Testis (tissue), 2 donors: ENCODE results near the gene PSMA5.

Experiments
- CTCF ChIP-seq, 3 experiments: fragments of 450-650 bp in 2 of 3; fragments of 200-600 bp in 1 of 3; sonication (generic) in 1 of 3; IDR thresholded peaks; one replicate each; pipeline ENCODE4 v1.5.1; 2016 to 2019; ENCODE audit warnings: antibody characterized with exemption in 3 of 3, mild to moderate bottlenecking in 2 of 3, moderate library complexity in 1 of 3
- POLR2A ChIP-seq: fragments of 450-650 bp; IDR thresholded peaks from one replicate; pipeline ENCODE4 v1.6.1; 2017; ENCODE audit warnings: antibody characterized with exemption, mild to moderate bottlenecking, moderate library complexity

GRCh38 chr1:109369167-109369746, 57.0 kb downstream of the PSMA5 start:
- TF ChIP-seq CTCF (IDR thresholded peaks at IDR 0.05) (no peak), POLR2A (no peak)
